Progenitor cell of endocrine pancreas (in vitro differentiated cells): ENCODE results near the gene ACO2. TPM values are rescaled to one million over a fixed set of nuclear protein-coding genes. Genes with fewer than 3 reads are reported as not detected.

Source experiments
- DNase-seq: peaks from one replicate; pipeline ENCODE4 v3.0.0; 2021; ENCODE audit warnings: low spot score; ENCODE audit not compliant: unreplicated experiment
- H3K27ac Mint-ChIP-seq: 2 replicates; pipeline ENCODE4 v1.8.0; 2021; ENCODE audit warnings: mild to moderate bottlenecking, moderate library complexity, mixed read lengths
- H3K27me3 Mint-ChIP-seq: 2 replicates; pipeline ENCODE4 v1.8.0; 2021; ENCODE audit warnings: mixed read lengths
- H3K36me3 Mint-ChIP-seq: 2 replicates; pipeline ENCODE4 v1.8.0; 2022; ENCODE audit warnings: mixed read lengths; ENCODE audit not compliant: insufficient read depth
- H3K4me1 Mint-ChIP-seq: 2 replicates; pipeline ENCODE4 v1.8.0; 2021; ENCODE audit warnings: low read depth, mixed read lengths
- H3K4me3 Mint-ChIP-seq: 2 replicates; pipeline ENCODE4 v1.8.0; 2021; ENCODE audit warnings: low read depth, mild to moderate bottlenecking, moderate library complexity, mixed read lengths
- H3K9me3 Mint-ChIP-seq: 2 replicates; pipeline ENCODE4 v1.8.0; 2021; ENCODE audit warnings: low read depth, mixed read lengths
- CTCF ChIP-seq: fragments of 200-600 bp; sonication (generic); IDR thresholded peaks from one replicate; pipeline ENCODE4 v1.5.0; 2021; ENCODE audit warnings: antibody characterized with exemption, mild to moderate bottlenecking; ENCODE audit not compliant: unreplicated experiment
- total RNA-seq: library from RNA; stranded (reverse); gene quantifications from 2 replicates; pipeline ENCODE4 v1.2.1, GENCODE V29; 2021

ACO2 gene
- total RNA-seq, 1 donor from 2014 or later = 67.4 TPM

- Mint-ChIP-seq H3K36me3 (peaks cover 6% of the 10 kb centered on the region), H3K4me3 (no peak overlapping the region), H3K4me1 (peaks cover 13% of the 10 kb centered on the region), H3K27ac (no peak overlapping the region), H3K27me3 (no peaks in the 10 kb centered on the region), H3K9me3 (no peaks in the 10 kb centered on the region)
- peak; percentile 13 for TF ChIP-seq CTCF
- no peak for DNase-seq
These were observed 39.9 kb downstream of the ACO2 start for GRCh38 chr22:41508770-41509170.

GRCh38 chr22:41511521-41511968 is 42.6 kb downstream of the ACO2 start:
- Mint-ChIP-seq H3K27ac (peak overlapping the region; percentile 74), H3K4me1 (peaks cover 13% of the 10 kb centered on the region), H3K36me3 (peaks cover 9% of the 10 kb centered on the region), H3K9me3 (no peaks in the 10 kb centered on the region), H3K4me3 (no peak overlapping the region), H3K27me3 (no peaks in the 10 kb centered on the region)
- no peak for DNase-seq
- TF ChIP-seq CTCF = no peak

- no peak overlapping the region for H3K4me3 Mint-ChIP-seq
- no peak for TF ChIP-seq CTCF
- no peak for DNase-seq
- no peaks in the 10 kb centered on the region for H3K9me3 Mint-ChIP-seq
- H3K27me3 Mint-ChIP-seq = no peaks in the 10 kb centered on the region
- H3K4me1 Mint-ChIP-seq = peaks cover 13% of the 10 kb centered on the region
- H3K36me3 Mint-ChIP-seq = peaks cover 9% of the 10 kb centered on the region
- peak overlapping the region; percentile 42 for H3K27ac Mint-ChIP-seq
These were observed 43.7 kb downstream of the ACO2 start for GRCh38 chr22:41512421-41513194.

GRCh38 chr22:41513391-41513790 is 44.5 kb downstream of the ACO2 start:
- DNase-seq = no peak
- Mint-ChIP-seq H3K36me3 (peaks cover 9% of the 10 kb centered on the region), H3K27me3 (no peaks in the 10 kb centered on the region), H3K4me3 (no peak overlapping the region), H3K27ac (peak overlapping the region; percentile 94), H3K9me3 (no peaks in the 10 kb centered on the region), H3K4me1 (peaks cover 13% of the 10 kb centered on the region)
- TF ChIP-seq CTCF = no peak

GRCh38 chr22:41516462-41516861 is 47.5 kb downstream of the ACO2 start:
- Mint-ChIP-seq H3K27me3 (no peaks in the 10 kb centered on the region), H3K4me1 (peaks cover 13% of the 10 kb centered on the region), H3K27ac (no peak overlapping the region), H3K9me3 (no peaks in the 10 kb centered on the region), H3K36me3 (peaks cover 6% of the 10 kb centered on the region), H3K4me3 (no peak overlapping the region)
- DNase-seq = no peak
- TF ChIP-seq CTCF = no peak
